ENCODE measurements around the gene MKRN2.
A peak's percentile ranks its signal among the peaks of the same experiment; 100 is the strongest.

Gene MKRN2

DNA sequence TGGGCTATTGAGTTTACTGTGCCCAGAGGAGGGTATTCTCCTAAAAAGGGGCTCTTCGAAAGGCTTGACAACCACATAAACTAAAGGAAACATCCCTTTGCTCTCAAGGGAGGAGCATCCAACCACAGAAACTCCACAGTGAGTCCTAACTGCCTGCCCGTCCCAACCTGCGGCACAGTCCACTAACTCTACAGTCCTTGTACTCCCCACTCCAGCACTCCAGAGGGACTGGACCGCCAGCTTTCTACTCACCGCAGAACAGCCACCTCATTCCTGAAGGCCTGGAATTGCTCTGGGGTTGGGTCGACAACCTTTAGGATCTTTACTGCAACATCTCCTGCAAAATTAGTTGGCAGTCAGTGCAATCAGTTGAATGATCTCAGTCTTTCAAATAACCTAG, 34.6 kb downstream of the MKRN2 start:
- Mint-ChIP-seq H3K27ac (no peak overlapping the region), H3K4me1 (no peaks in the 10 kb centered on the region), H3K27me3 (no peaks in the 10 kb centered on the region), H3K9me3 (no peaks in the 10 kb centered on the region), H3K4me3 (no peak overlapping the region), H3K36me3 (peaks cover 12% of the 10 kb centered on the region)

DNA sequence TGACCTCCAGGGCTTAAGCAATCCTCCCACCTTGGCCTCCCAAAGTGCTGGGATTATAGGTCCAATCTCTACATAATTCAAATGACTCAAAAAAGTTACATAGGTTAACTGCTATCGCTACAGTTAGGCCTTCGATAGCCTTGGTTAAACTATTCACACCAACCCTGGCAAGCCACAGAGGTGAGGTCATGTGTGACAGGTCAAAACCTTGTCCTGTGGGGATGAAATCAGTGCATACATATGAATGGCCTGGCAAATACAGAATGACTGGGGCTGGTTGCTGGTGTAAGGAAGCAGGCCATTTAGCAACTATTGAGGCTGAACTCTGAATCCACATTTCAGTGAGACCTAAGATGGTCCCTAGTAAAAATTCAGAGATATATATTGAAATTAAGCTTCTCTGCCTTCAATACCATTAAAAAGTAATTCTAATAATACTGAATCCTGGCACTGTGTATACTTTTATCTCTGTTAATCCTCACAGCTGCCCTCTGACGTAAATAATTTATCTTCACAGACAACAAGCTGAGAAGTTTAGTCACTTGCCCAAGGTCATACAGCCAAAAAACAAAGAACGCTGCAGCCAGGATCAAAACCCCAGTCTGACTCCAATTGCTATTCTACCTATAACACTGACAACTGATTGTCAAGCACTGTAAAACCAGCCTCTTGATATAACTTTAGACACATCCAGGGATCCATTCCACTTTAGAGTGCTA, 35.3 kb downstream of the MKRN2 start:
- Mint-ChIP-seq H3K27ac (no peak overlapping the region), H3K9me3 (no peaks in the 10 kb centered on the region), H3K4me1 (no peaks in the 10 kb centered on the region), H3K27me3 (no peaks in the 10 kb centered on the region), H3K36me3 (peaks cover 12% of the 10 kb centered on the region), H3K4me3 (no peak overlapping the region)

DNA sequence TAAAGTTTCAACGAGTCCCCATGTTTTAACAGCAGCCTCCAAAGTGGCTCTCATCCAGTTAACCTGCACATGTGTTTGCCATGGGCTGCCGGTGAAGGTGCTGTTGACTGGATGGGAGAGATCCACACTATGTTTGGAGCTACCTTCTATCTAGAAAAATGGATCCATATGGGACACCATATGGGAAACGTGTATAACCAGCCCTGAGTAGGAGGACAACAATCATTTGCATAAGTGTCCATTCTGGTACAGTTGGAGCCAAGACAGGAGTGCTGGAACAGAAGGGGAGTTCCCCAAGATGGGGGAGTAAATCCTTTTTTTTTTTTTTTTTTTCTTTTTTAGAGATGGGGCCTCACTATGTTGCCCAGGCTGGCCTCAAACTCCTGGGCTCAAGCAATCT, 36.6 kb downstream of the MKRN2 start:
- Mint-ChIP-seq H3K36me3 (peaks cover 12% of the 10 kb centered on the region), H3K27me3 (no peaks in the 10 kb centered on the region), H3K27ac (peak overlapping the region; percentile 70), H3K4me1 (no peaks in the 10 kb centered on the region), H3K4me3 (no peak overlapping the region), H3K9me3 (no peaks in the 10 kb centered on the region)

DNA sequence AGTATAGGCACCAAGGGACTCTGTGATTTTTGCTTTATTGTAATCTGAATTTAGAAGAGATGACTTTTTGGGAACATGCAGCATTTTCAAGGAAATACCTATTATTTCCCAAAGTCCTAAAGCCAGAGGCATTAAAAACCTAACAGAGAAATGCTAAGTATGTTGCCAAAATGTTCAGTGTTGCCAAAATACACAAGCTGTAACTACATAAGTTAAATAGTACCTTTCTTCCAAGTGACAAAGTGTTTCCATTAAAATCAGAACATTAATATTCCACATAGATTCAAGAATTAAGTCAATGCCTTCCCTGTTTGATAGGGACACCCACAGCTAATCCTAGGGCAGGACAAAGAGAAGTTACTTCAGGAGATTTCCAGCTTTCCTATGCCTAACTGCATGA, 42.0 kb downstream of the MKRN2 start:
- no peaks in the 10 kb centered on the region for H3K27me3 Mint-ChIP-seq
- H3K4me3 Mint-ChIP-seq = no peak overlapping the region
- no peaks in the 10 kb centered on the region for H3K9me3 Mint-ChIP-seq
- H3K4me1 Mint-ChIP-seq = peaks cover 5% of the 10 kb centered on the region
- H3K27ac Mint-ChIP-seq = peak overlapping the region; percentile 30
- peaks cover 12% of the 10 kb centered on the region for H3K36me3 Mint-ChIP-seq

- Mint-ChIP-seq H3K36me3 (peaks cover 9% of the 10 kb centered on the region), H3K27ac (no peak overlapping the region), H3K27me3 (no peaks in the 10 kb centered on the region)
Measured at GRCh38 chr3:12601072-12601471, 44.2 kb downstream of the MKRN2 start.

GRCh38 chr3:12603969-12604368, 47.1 kb downstream of the MKRN2 start:
- Mint-ChIP-seq H3K9me3 (no peaks in the 10 kb centered on the region), H3K27ac (no peak overlapping the region), H3K27me3 (no peaks in the 10 kb centered on the region), H3K36me3 (peaks cover 13% of the 10 kb centered on the region), H3K4me3 (no peak overlapping the region), H3K4me1 (peaks cover 20% of the 10 kb centered on the region)

More at GRCh38 chr3:12601072-12601471, 44.2 kb downstream of the MKRN2 start:
- Mint-ChIP-seq H3K4me3 (no peak overlapping the region), H3K9me3 (no peaks in the 10 kb centered on the region), H3K4me1 (peaks cover 10% of the 10 kb centered on the region)

DNA sequence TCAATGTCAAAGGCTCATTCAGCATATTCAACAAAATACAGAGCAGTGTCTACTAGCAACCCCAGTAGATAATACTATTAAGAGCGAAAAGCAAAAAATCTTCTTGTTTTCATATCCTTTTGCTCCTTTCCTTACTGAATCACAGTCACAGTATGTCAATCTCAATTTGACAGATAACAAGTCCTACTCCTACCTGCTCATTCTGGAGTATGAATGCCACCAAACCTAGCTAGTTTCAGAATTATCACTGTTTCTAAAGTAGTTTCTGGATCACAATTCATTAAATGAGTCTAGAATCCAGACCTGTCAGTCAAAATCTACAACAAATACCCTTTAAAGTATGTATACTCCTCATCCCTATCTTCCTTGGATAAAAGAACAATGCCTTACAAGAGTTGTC, 51.5 kb downstream of the MKRN2 start:
- H3K9me3 Mint-ChIP-seq = no peaks in the 10 kb centered on the region
- no peaks in the 10 kb centered on the region for H3K27me3 Mint-ChIP-seq
- H3K36me3 Mint-ChIP-seq = peaks cover 12% of the 10 kb centered on the region
- H3K4me1 Mint-ChIP-seq = peaks cover 37% of the 10 kb centered on the region
- H3K27ac Mint-ChIP-seq = no peak overlapping the region
- H3K4me3 Mint-ChIP-seq = no peak overlapping the region

DNA sequence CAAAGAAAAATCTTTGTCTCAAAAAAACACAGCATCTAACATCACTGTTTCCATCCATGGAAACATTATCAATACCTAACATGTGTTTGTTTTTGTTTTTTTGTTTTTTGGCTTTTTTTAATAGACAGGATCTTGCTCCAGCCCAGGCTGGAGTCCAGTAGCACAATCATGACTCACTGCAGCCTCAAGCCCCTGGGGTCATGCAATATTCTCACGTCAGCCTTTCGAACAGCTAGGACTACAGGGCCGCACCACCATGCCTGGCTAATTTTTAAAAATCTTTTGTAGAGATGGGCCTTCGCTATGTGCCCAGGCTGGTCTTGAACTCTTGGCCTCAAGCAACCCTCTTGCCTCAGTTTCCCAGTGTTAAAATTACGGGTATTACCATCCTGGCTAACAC, 54.2 kb downstream of the MKRN2 start:
- H3K4me1 Mint-ChIP-seq = peaks cover 56% of the 10 kb centered on the region
- peaks cover 7% of the 10 kb centered on the region for H3K36me3 Mint-ChIP-seq
- no peaks in the 10 kb centered on the region for H3K9me3 Mint-ChIP-seq
- H3K27ac Mint-ChIP-seq = no peak overlapping the region
- H3K27me3 Mint-ChIP-seq = no peaks in the 10 kb centered on the region
- H3K4me3 Mint-ChIP-seq = no peak overlapping the region

GRCh38 chr3:12612514-12613226, 55.8 kb downstream of the MKRN2 start:
- Mint-ChIP-seq H3K4me1 (peaks cover 54% of the 10 kb centered on the region), H3K4me3 (no peak overlapping the region), H3K9me3 (no peaks in the 10 kb centered on the region), H3K27ac (no peak overlapping the region), H3K27me3 (no peaks in the 10 kb centered on the region), H3K36me3 (peaks cover 5% of the 10 kb centered on the region)

- peak overlapping the region; percentile 18 for H3K27ac Mint-ChIP-seq
- H3K4me1 Mint-ChIP-seq = peaks cover 58% of the 10 kb centered on the region
- H3K27me3 Mint-ChIP-seq = no peaks in the 10 kb centered on the region
- H3K9me3 Mint-ChIP-seq = no peaks in the 10 kb centered on the region
- H3K4me3 Mint-ChIP-seq = no peak overlapping the region
- peaks cover 7% of the 10 kb centered on the region for H3K36me3 Mint-ChIP-seq
Measured at GRCh38 chr3:12613250-12613649, 56.4 kb downstream of the MKRN2 start.

GRCh38 chr3:12615266-12615665, 58.4 kb downstream of the MKRN2 start:
- H3K9me3 Mint-ChIP-seq = no peaks in the 10 kb centered on the region
- peaks cover 7% of the 10 kb centered on the region for H3K36me3 Mint-ChIP-seq
- no peak overlapping the region for H3K4me3 Mint-ChIP-seq
- H3K27ac Mint-ChIP-seq = peak overlapping the region; percentile 51
- H3K4me1 Mint-ChIP-seq = peaks cover 55% of the 10 kb centered on the region
- H3K27me3 Mint-ChIP-seq = no peaks in the 10 kb centered on the region

DNA sequence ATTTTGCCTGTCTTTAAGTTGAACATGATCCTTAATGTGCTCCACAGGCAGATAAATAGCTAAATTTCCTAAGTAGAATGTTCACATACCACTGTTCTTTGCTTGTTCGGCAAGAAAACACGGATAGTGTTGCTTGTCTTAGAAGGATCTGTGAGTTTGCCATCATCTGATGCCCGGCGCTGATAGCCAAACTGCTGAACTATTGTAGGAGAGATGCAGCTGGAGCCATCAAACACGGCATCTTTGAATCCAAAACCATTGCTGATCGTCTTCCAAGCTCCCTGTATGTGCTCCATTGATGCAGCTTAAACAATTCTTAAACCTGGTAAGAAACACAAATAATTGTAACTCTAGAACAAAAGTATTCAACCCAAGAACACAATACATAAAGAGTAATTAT, 61.5 kb downstream of the MKRN2 start:
- Mint-ChIP-seq H3K4me1 (peaks cover 58% of the 10 kb centered on the region), H3K36me3 (peaks cover 6% of the 10 kb centered on the region), H3K27me3 (no peaks in the 10 kb centered on the region), H3K27ac (no peak overlapping the region), H3K4me3 (no peak overlapping the region), H3K9me3 (no peaks in the 10 kb centered on the region)

DNA sequence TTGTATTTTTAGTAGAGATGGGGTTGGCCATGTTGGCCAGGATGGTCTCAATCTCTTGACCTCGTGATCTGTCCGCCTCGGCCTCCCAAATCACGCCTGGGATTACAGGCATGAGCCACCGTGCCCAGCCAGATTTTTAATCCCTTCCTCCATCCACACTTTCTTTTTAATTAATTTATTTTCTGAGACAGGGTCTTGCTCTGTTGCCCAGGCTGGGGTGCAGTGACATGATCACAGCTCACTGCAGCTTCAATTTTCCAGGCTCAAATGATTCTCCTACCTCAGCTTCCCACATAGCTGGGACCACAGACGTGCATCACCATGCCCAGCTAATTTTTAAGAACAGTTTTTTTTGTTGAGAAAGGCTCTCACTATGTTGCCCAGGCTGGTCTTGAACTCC, 63.4 kb downstream of the MKRN2 start:
- no peaks in the 10 kb centered on the region for H3K27me3 Mint-ChIP-seq
- H3K9me3 Mint-ChIP-seq = no peaks in the 10 kb centered on the region
- peaks cover 6% of the 10 kb centered on the region for H3K36me3 Mint-ChIP-seq
- no peak overlapping the region for H3K4me3 Mint-ChIP-seq
- no peak overlapping the region for H3K27ac Mint-ChIP-seq
- peaks cover 52% of the 10 kb centered on the region for H3K4me1 Mint-ChIP-seq

GRCh38 chr3:12620729-12621128, 63.8 kb downstream of the MKRN2 start:
- peaks cover 5% of the 10 kb centered on the region for H3K36me3 Mint-ChIP-seq
- H3K27me3 Mint-ChIP-seq = no peaks in the 10 kb centered on the region
- no peak overlapping the region for H3K27ac Mint-ChIP-seq
- H3K4me1 Mint-ChIP-seq = peaks cover 54% of the 10 kb centered on the region
- no peak overlapping the region for H3K4me3 Mint-ChIP-seq
- no peaks in the 10 kb centered on the region for H3K9me3 Mint-ChIP-seq

GRCh38 chr3:12622335-12622734, 65.4 kb downstream of the MKRN2 start:
- Mint-ChIP-seq H3K27ac (peak overlapping the region; percentile 81), H3K4me3 (no peak overlapping the region), H3K36me3 (peaks cover 3% of the 10 kb centered on the region), H3K9me3 (no peaks in the 10 kb centered on the region), H3K4me1 (peaks cover 55% of the 10 kb centered on the region), H3K27me3 (no peaks in the 10 kb centered on the region)

- Mint-ChIP-seq H3K27me3 (no peaks in the 10 kb centered on the region), H3K36me3 (peaks cover 1% of the 10 kb centered on the region), H3K4me1 (peaks cover 56% of the 10 kb centered on the region), H3K9me3 (no peaks in the 10 kb centered on the region), H3K27ac (peak overlapping the region; percentile 41), H3K4me3 (no peak overlapping the region)
Measured at GRCh38 chr3:12624056-12624455, 67.2 kb downstream of the MKRN2 start.
